HEK293 (cell line): ENCODE results near the gene STON2.

Experiments
- CTCF ChIA-PET: fragments of 350-600 bp; formaldehyde crosslinking; extraction: SDS; loops from one replicate; lab custom pipeline; 2021; ENCODE audit warnings: antibody characterized with exemption; lab: Yijun Ruan, JAX
- POLR2A ChIA-PET: fragments of 300-600 bp; formaldehyde crosslinking; extraction: SDS; loops from one replicate; lab custom pipeline; 2020; ENCODE audit warnings: antibody characterized with exemption, inconsistent platforms; lab: Yijun Ruan, JAX
- H3K27ac ChIP-seq: fragments of 200-500 bp; sonication (Bioruptor generic); 2 replicates; pipeline ENCODE4 v1.5.1; 2014; ENCODE audit warnings: low read depth, low read length, control low read depth, inconsistent platforms; ENCODE audit errors: extremely low read depth
- H3K36me3 ChIP-seq, 2 experiments: fragments of 200-500 bp in 1 of 2; sonication (Bioruptor generic) in 1 of 2; 1 replicate in 1 of 2; 2 replicates in 1 of 2; pipeline ENCODE4 v1.5.1; 2014 to 2017; ENCODE audit warnings: inconsistent platforms in 2 of 2, low read length in 2 of 2; ENCODE audit not compliant: control insufficient read depth in 2 of 2, insufficient read depth in 1 of 2
- H3K4me1 ChIP-seq: fragments of 200-500 bp; sonication (Bioruptor generic); 2 replicates; pipeline ENCODE4 v1.5.1; 2014; ENCODE audit warnings: mild to moderate bottlenecking, low read length, inconsistent platforms; ENCODE audit not compliant: control insufficient read depth, insufficient read depth
- H3K4me3 ChIP-seq: 2 replicates; pipeline ENCODE4 v1.5.1; 2011; ENCODE audit warnings: low read depth, mild to moderate bottlenecking, control low read depth, low read length, moderate library complexity
- H3K9me3 ChIP-seq: fragments of 200-500 bp; sonication (Bioruptor generic); 2 replicates; pipeline ENCODE4 v1.5.1; 2014; ENCODE audit warnings: low read depth, low read length, inconsistent platforms; ENCODE audit not compliant: control insufficient read depth, insufficient read depth
- KLF1 ChIP-seq: fragments of 450-650 bp; formaldehyde crosslinking; IDR thresholded peaks from 2 replicates; pipeline ENCODE4 v1.5.1; 2016; ENCODE audit warnings: missing biosample characterization, missing genetic modification characterization
- KLF8 ChIP-seq: fragments of 450-650 bp; formaldehyde crosslinking; IDR thresholded peaks from 2 replicates; pipeline ENCODE4 v1.5.1; 2016; ENCODE audit warnings: missing biosample characterization, missing genetic modification characterization
- REPIN1 ChIP-seq: fragments of 450-650 bp; formaldehyde crosslinking; IDR thresholded peaks from 2 replicates; pipeline ENCODE4 v1.5.1; 2017; ENCODE audit warnings: missing biosample characterization, missing genetic modification characterization, low read depth
- SP3 ChIP-seq: fragments of 450-650 bp; formaldehyde crosslinking; IDR thresholded peaks from 2 replicates; pipeline ENCODE4 v1.5.1; 2016; ENCODE audit warnings: missing biosample characterization, missing genetic modification characterization
- ZBTB21 ChIP-seq: fragments of 450-650 bp; formaldehyde crosslinking; IDR thresholded peaks from 2 replicates; pipeline ENCODE4 v1.5.1; 2017; ENCODE audit warnings: missing biosample characterization, missing genetic modification characterization
- ZNF133 ChIP-seq: fragments of 450-650 bp; formaldehyde crosslinking; IDR thresholded peaks from 2 replicates; pipeline ENCODE4 v1.5.1; 2016; ENCODE audit warnings: missing biosample characterization, missing genetic modification characterization
- ZNF140 ChIP-seq: fragments of 450-650 bp; formaldehyde crosslinking; IDR thresholded peaks from 2 replicates; pipeline ENCODE4 v1.5.1; 2016; ENCODE audit warnings: missing biosample characterization, missing genetic modification characterization
- ZNF146 ChIP-seq: fragments of 450-650 bp; formaldehyde crosslinking; IDR thresholded peaks from 2 replicates; pipeline ENCODE4 v1.5.1; 2016; ENCODE audit warnings: missing biosample characterization, missing genetic modification characterization
- ZNF214 ChIP-seq: fragments of 450-650 bp; formaldehyde crosslinking; IDR thresholded peaks from 2 replicates; pipeline ENCODE4 v1.5.1; 2017; ENCODE audit warnings: missing biosample characterization, mild to moderate bottlenecking, missing genetic modification characterization, borderline replicate concordance
- ZNF24 ChIP-seq: fragments of 450-650 bp; formaldehyde crosslinking; IDR thresholded peaks from 2 replicates; pipeline ENCODE4 v1.5.1; 2016; ENCODE audit warnings: missing biosample characterization, missing genetic modification characterization
- ZNF510 ChIP-seq: fragments of 450-650 bp; formaldehyde crosslinking; IDR thresholded peaks from 2 replicates; pipeline ENCODE4 v1.5.1; 2018; ENCODE audit warnings: mild to moderate bottlenecking, missing genetic modification characterization, missing biosample characterization; ENCODE audit not compliant: insufficient replicate concordance
- ZNF843 ChIP-seq: fragments of 450-650 bp; formaldehyde crosslinking; IDR thresholded peaks from 2 replicates; pipeline ENCODE4 v1.5.1; 2016; ENCODE audit warnings: missing biosample characterization, missing genetic modification characterization
- ZSCAN23 ChIP-seq: fragments of 450-650 bp; formaldehyde crosslinking; IDR thresholded peaks from 2 replicates; pipeline ENCODE4 v1.5.1; 2016; ENCODE audit warnings: missing biosample characterization, missing genetic modification characterization
- TF ChIP-seq, protein P1 (sequence below): fragments of 450-650 bp; formaldehyde crosslinking; IDR thresholded peaks from 2 replicates; pipeline ENCODE4 v1.5.1; 2016; ENCODE audit warnings: missing biosample characterization, missing genetic modification characterization
- TF ChIP-seq, protein P2 (sequence below): fragments of 450-650 bp; formaldehyde crosslinking; IDR thresholded peaks from 2 replicates; pipeline ENCODE4 v1.5.1; 2016; ENCODE audit warnings: missing biosample characterization, missing genetic modification characterization
- TF ChIP-seq, protein P3 (sequence below): fragments of 450-650 bp; formaldehyde crosslinking; IDR thresholded peaks from 2 replicates; pipeline ENCODE4 v1.5.1; 2016; ENCODE audit warnings: missing biosample characterization, missing genetic modification characterization

The STON2 gene

DNA sequence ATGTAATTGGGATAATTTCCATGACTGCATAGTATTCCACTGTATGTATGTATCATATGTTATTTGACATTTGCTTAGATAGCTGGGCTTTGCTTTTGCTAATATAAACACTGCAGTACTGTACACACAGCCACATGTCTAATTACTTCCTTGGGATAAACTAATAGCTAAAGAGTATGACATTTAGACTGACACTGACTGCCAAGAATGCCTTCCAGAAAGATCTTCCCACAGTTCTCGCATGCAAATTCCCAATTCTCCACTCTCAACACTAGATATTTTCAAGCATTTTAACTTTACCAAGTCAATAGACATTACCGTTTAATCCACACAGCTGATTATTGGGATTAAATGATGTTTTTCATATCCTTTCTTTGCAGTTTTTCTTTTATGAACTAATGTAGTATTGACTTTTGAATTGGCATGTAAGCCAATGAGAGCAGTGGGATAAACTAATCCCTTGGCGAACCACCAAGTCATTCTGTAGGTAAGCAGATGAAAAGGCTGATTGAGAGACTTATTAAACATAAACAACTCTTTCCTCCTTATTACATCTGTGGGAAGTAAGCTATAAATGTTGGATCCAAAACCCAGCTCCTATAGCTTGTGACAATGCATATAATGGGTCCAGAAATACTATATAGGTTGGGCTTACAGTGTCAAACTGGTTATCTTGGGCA, 55.5 kb downstream of the STON2 start:
- POLR2A ChIA-PET = no interaction called here
- H3K4me3 ChIP-seq = no peak overlapping the region
- TF ChIP-seq SP3 = no peak
- TF ChIP-seq ZNF24 (tag by site-specific recombination) = no peak
- TF ChIP-seq ZNF510 (tag by site-specific recombination) = no peak
- no peak for TF ChIP-seq KLF1
- no peak for TF ChIP-seq ZNF146 (tag by site-specific recombination)
- TF ChIP-seq ZNF140 (tag by site-specific recombination) = no peak
- no peak for TF ChIP-seq REPIN1 (tag by site-specific recombination)
- no peak for TF ChIP-seq KLF8 (tag by site-specific recombination)
- TF ChIP-seq, protein P1, sequence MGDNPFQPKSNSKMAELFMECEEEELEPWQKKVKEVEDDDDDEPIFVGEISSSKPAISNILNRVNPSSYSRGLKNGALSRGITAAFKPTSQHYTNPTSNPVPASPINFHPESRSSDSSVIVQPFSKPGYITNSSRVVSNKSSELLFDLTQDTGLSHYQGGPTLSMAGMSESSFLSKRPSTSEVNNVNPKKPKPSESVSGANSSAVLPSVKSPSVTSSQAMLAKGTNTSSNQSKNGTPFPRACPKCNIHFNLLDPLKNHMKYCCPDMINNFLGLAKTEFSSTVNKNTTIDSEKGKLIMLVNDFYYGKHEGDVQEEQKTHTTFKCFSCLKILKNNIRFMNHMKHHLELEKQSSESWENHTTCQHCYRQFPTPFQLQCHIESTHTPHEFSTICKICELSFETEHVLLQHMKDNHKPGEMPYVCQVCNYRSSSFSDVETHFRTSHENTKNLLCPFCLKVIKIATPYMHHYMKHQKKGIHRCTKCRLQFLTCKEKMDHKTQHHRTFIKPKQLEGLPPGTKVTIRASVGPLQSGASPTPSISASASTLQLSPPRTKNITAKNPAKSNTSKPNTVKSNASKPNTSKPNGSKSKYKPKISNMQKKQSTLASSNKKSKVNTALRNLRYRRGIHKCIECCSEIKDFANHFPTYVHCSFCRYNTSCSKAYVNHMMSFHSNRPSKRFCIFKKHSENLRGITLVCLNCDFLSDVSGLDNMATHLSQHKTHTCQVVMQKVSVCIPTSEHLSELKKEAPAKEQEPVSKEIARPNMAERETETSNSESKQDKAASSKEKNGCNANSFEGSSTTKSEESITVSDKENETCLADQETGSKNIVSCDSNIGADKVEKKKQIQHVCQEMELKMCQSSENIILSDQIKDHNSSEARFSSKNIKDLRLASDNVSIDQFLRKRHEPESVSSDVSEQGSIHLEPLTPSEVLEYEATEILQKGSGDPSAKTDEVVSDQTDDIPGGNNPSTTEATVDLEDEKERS (tag by site-specific recombination) = no peak
- TF ChIP-seq, all 188 proteins: peak for 0
- CTCF ChIA-PET = interaction anchor here (1.4 kb wide), 1 partner anchor 21 kb away, joined by 4 read pairs; no protein-coding TSS in a partner anchor
- Histone ChIP-seq H3K27ac (no peak overlapping the region), H3K4me1 (no peaks in the 10 kb centered on the region), H3K36me3 (no peaks in the 10 kb centered on the region), H3K9me3 (no peaks in the 10 kb centered on the region)

DNA sequence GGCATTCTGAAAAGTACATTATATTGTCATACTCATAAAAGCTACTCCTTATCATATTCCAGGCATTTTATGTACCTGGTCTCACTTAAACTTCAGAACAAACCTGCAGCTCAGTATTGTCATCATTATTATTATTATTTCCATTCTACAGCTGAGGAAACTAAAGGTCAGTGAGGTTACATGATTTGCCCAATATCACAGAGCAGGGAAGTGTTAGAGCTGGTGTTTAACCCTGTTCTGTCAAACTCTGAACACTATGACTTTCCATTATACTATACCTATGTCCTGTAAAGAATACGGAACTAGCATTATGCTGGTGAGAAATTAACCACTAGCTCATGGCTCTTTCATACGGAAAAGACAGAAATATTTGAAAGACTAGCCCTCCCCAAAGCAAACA, 56.4 kb downstream of the STON2 start:
- CTCF ChIA-PET = interaction anchor here (1.0 to 1.4 kb wide), 2 partner anchors 20 to 121 kb away, joined by 3 to 4 read pairs; no protein-coding TSS in a partner anchor
- H3K4me3 ChIP-seq = no peak overlapping the region
- no peak overlapping the region for H3K27ac ChIP-seq
- TF ChIP-seq, protein P2, sequence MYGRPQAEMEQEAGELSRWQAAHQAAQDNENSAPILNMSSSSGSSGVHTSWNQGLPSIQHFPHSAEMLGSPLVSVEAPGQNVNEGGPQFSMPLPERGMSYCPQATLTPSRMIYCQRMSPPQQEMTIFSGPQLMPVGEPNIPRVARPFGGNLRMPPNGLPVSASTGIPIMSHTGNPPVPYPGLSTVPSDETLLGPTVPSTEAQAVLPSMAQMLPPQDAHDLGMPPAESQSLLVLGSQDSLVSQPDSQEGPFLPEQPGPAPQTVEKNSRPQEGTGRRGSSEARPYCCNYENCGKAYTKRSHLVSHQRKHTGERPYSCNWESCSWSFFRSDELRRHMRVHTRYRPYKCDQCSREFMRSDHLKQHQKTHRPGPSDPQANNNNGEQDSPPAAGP (tag by site-specific recombination) = no peak
- TF ChIP-seq ZBTB21 (no peak), ZNF843 (tag by site-specific recombination) (no peak), ZSCAN23 (tag by site-specific recombination) (no peak), ZNF133 (tag by site-specific recombination) (no peak), ZNF214 (tag by site-specific recombination) (no peak)
- TF ChIP-seq, protein P3, sequence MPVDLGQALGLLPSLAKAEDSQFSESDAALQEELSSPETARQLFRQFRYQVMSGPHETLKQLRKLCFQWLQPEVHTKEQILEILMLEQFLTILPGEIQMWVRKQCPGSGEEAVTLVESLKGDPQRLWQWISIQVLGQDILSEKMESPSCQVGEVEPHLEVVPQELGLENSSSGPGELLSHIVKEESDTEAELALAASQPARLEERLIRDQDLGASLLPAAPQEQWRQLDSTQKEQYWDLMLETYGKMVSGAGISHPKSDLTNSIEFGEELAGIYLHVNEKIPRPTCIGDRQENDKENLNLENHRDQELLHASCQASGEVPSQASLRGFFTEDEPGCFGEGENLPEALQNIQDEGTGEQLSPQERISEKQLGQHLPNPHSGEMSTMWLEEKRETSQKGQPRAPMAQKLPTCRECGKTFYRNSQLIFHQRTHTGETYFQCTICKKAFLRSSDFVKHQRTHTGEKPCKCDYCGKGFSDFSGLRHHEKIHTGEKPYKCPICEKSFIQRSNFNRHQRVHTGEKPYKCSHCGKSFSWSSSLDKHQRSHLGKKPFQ (tag by site-specific recombination) = no peak
- no peaks in the 10 kb centered on the region for H3K36me3 ChIP-seq
- no peaks in the 10 kb centered on the region for H3K9me3 ChIP-seq
- no peaks in the 10 kb centered on the region for H3K4me1 ChIP-seq
- POLR2A ChIA-PET = interaction anchor here (0.6 kb wide), 1 partner anchor 56 kb away, joined by 4 read pairs; the partner anchor contains the start of gene STON2
